ENCODE results near the gene COL19A1.

COL19A1 gene

GRCh38 chr6:70246118-70246517 lies 379.8 kb downstream of the COL19A1 start:
- DNase-seq, result no peak

GRCh38 chr6:70252604-70253003 lies 386.2 kb downstream of the COL19A1 start:
- DNase-seq, result no peak

- no peak for DNase-seq
Observed at GRCh38 chr6:70253923-70254322, 387.6 kb downstream of the COL19A1 start.

GRCh38 chr6:70254784-70255183 lies 388.4 kb downstream of the COL19A1 start:
- no peak for DNase-seq

- no peak for DNase-seq
Observed at GRCh38 chr6:70257768-70258273, 391.5 kb downstream of the COL19A1 start.

GRCh38 chr6:70258483-70258882 lies 392.1 kb downstream of the COL19A1 start:
- DNase-seq, result no peak
